NCI-H82 treated with DMSO at 0.1 percent for 48 hours (cell line): ENCODE measurements around the gene EVC.

Source experiments
- DNase-seq: peaks from one replicate; lab custom pipeline; 2025; ENCODE audit not compliant: unreplicated experiment; lab: John Stamatoyannopoulos, UW

The EVC gene

GRCh38 chr4:5754529-5754881, 43.5 kb downstream of the EVC start:
- no peak for DNase-seq

GRCh38 chr4:5755161-5755560, 44.2 kb downstream of the EVC start:
- DNase-seq = no peak

- DNase-seq = no peak
Measured at GRCh38 chr4:5755679-5756078, 44.7 kb downstream of the EVC start.

- no peak for DNase-seq
Measured at GRCh38 chr4:5756271-5756670, 45.3 kb downstream of the EVC start.

GRCh38 chr4:5757091-5757490, 46.1 kb downstream of the EVC start:
- no peak for DNase-seq

- DNase-seq = no peak
Measured at GRCh38 chr4:5757536-5757935, 46.5 kb downstream of the EVC start.

GRCh38 chr4:5757954-5758353, 47.0 kb downstream of the EVC start:
- no peak for DNase-seq

GRCh38 chr4:5758741-5759140, 47.7 kb downstream of the EVC start:
- no peak for DNase-seq

GRCh38 chr4:5759236-5760075, 48.5 kb downstream of the EVC start:
- DNase-seq = no peak

GRCh38 chr4:5760246-5760645, 49.2 kb downstream of the EVC start:
- DNase-seq = no peak

GRCh38 chr4:5760936-5761480, 50.0 kb downstream of the EVC start:
- DNase-seq = no peak

GRCh38 chr4:5770051-5770450, 59.0 kb downstream of the EVC start:
- no peak for DNase-seq

GRCh38 chr4:5772528-5773270, 61.7 kb downstream of the EVC start:
- DNase-seq = no peak

- no peak for DNase-seq
Measured at GRCh38 chr4:5773271-5773555, 62.2 kb downstream of the EVC start.

- peak; percentile 55 for DNase-seq
Measured at GRCh38 chr4:5774416-5775036, 63.5 kb downstream of the EVC start.

- no peak for DNase-seq
Measured at GRCh38 chr4:5776510-5776909, 65.5 kb downstream of the EVC start.

- DNase-seq = no peak
Measured at GRCh38 chr4:5780831-5781480, 70.0 kb downstream of the EVC start.

- DNase-seq = no peak
Measured at GRCh38 chr4:5781691-5782090, 70.7 kb downstream of the EVC start.

GRCh38 chr4:5782829-5783476, 72.0 kb downstream of the EVC start:
- no peak for DNase-seq

GRCh38 chr4:5783486-5783885, 72.5 kb downstream of the EVC start:
- no peak for DNase-seq

- DNase-seq = no peak
Measured at GRCh38 chr4:5784021-5784420, 73.0 kb downstream of the EVC start.
